ENCODE measurements around the gene JAG1.

The JAG1 gene

DNA sequence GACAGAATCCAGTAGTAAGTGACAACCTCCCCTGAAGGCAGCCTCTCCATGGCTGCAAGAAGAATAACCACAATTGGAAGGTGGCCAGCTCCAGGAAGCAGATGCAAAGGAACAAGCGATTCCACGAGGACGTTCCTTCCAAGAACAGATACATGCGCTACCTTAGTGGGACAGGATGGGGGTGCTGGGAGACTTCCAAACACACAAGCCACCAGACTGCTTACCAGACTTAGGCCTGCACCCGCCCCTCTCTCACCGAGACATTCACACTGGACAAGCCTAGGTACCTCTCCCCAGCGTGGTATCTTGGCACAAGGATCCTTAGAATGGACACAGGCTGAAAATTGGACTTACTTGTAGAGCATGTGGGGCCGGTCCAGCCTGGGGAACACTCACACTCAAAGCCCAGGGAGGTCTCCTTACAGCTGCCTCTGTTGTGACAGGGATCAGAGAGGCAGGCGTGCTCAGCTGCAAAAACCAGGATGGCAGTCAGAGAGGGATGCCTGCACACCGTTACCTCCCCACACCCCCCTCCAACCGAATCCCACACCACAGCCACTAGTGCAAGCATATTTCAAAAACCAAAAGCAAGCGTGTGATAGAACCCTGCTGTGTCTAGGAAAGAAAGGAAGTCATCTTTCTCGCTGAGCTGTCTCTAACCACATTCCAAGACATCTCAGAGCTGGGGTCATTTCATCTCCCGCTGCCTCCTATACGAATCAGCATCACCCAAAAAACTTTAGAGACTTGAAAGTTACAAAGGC lies 22.4 kb downstream of the JAG1 start:
- DNase-seq = no peak

GRCh38 chr20:10649797-10650160 lies 24.0 kb downstream of the JAG1 start:
- DNase-seq = no peak

GRCh38 chr20:10649080-10649796 lies 24.6 kb downstream of the JAG1 start:
- DNase-seq = no peak

DNA sequence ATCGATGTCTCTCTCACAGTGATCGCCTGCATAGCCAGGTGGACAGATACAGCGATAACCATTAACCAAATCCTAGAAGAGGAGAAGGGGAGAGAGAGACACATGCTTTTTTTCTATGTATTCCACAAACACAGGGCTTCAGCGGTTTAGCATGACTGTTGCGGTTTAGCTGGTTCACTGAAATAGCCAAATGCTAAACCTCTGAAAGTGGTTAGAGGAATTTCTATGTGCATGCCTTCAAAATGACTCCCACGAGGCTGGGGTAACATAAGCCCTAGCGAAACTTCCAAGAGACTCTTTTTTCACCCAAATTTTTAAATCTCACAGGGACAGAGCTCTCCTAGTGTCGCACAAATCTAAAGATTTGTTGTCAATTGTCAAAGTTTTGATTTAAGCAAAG lies 25.1 kb downstream of the JAG1 start:
- no peak for DNase-seq

DNA sequence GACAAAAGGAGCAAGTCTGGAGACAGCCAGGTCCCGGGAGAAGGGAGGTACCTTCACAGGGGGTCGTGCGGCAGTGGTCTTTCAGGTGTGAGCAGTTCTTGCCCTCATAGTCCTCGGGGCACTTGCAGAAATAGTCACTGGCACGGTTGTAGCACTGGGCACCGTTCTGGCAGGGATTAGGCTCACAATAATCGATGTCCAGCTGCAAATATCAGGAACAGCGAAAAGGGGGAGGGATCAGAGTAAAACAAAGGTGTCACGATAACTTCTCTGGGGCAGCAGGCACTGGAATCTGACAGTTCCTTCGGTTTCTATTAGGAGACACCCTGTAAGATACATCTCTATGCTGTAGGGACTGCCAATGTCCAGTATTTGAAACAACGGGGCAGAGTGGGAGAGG lies 25.9 kb downstream of the JAG1 start:
- no peak for DNase-seq

GRCh38 chr20:10647471-10647870 lies 26.3 kb downstream of the JAG1 start:
- no peak for DNase-seq

DNA sequence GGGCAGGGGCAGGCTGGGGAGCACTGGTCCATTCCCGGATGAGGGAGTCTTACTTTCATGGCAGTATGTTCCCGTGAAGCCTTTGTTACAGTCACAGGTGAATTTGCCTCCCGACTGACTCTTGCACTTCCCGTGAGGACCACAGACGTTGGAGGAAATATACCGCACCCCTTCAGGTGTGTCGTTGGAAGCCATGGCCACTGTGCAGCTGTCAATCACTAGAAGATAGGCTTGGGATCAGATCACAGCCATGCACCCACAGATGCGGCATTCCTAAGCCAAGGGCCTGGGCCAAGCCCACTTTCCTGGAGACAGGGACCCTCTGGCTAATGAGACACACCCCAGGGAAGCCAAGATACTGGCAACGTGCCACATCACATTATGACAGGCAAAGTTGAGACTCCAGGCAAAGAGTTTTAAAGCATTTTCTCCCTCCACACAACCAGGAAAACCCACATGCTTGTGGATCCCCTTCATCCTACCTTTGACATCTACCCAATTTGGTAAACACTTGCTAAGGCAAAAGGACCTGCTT lies 26.8 kb downstream of the JAG1 start:
- DNase-seq = no peak

DNA sequence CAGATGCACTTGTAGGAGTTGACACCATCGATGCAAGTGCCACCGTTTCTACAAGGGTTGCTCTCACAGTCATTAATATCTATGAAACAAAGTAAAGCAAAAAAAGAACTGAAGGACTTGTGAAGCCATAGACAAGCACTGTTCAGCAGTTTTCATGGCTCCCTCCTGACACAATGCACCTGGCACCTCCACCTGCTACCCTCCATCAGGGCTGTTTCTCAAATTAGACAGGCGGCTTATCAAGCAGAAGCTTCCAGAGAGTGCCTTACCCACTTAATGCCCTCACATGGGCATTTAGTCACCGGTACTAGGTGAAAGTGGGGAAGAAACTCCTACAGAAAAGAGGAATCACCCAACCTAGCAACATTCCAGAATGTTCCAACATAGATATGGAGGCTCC lies 27.8 kb downstream of the JAG1 start:
- no peak for DNase-seq

GRCh38 chr20:10645205-10645570 lies 28.6 kb downstream of the JAG1 start:
- no peak for DNase-seq

DNA sequence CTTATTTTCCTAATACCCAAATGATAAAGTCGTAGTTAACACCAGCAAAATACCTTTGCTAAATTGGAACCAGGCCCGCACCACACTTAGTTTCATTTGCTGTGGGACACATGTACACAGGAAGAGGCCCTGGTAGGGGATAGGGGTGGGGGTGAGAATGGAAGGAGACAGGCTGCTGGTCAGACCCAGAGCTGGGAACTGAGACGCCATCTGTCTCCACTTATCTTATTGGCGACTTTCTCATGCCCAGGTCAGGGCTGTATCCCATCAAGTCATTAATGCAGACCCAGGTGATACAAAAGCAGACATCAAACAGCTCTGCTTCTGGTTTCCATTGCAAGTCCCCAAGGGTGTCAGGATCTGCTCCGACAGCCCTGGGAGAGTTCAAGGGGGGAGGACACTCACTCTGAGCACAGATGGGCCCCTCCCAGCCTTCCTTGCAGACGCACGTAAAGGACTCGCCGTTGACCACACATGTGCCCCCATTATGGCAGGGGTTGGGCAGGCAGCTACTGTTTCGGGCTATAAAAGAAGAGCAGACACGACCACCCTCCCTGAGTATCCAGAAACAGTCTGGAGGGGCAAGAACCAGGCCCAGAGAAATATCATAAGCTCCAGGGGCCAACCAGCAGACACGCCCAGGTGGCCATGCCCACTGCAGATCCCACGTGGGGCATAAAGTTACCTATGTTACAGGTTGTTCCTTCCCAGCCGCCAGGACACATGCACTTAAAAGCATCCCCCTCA lies 29.2 kb downstream of the JAG1 start:
- DNase-seq = no peak

GRCh38 chr20:10643560-10643873 lies 30.3 kb downstream of the JAG1 start:
- no peak for DNase-seq

DNA sequence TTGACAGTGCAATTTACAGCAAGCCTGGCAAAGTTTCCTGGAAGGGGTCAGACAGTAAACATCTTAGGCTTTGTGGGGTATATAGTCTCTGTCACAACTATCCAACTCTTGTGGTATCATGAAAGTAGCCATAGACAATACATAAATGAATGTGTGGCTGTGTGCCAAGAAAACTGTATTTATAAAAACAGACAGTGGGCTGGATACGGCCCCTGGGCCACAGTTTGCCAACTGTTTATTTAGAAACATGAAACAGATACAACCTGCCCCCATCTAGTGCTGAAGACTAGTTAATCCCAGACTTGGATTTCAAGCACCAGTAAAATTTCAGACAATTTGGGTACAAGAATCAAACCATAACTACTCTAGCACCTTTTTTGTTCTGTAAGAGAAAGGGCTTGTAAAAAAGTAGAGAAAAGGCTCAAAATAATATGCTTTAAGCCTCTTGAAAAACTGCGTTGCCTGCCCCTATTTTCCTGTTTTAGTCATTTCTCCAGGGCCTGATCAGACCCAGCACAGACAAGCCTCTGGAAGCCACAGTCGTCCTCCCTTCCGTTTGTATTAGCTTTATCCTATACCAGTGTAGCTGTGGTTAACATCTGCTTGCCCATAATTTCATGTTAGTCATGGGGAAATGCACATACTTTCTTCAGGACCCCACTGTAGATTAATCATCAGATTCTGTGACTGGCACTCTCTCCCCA lies 30.8 kb downstream of the JAG1 start:
- DNase-seq = no peak

DNA sequence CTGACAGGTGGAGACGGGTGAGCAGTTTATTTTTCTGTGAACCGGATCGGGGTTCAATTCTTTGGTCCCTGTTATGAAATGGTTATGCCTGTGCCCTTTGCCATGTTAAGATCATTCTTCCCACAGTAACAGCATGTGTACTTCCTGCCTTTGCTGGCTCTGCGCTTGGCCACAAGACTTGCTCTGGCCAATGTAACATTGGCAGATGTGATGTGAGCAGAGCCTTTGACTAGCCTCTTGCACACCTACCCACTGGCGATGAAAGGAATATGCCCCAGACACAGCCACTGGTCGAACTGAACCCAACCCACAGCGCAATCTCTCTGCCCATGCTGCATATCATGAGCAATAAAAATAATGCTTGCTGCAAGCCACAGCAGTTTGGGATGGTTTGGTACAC lies 31.9 kb downstream of the JAG1 start:
- DNase-seq = no peak

DNA sequence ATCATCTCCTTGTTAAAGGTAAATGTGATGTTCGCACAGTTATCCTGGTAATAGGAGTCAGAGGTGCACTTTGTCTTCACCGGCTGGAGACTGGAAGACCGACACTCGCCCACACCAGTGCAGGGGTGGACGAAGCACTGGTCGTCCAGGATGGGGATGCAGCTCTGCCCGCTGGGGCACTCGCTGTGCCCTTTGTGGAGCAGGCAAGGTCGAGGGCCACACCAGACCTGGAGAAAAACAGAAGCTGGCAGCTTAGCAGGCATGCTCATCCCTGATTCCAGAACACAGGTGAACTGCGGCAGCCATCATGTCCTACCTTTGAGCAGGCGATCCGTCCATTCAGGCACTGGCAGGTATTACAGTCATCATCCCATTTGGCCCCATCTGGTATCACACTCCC lies 32.3 kb downstream of the JAG1 start:
- no peak for DNase-seq

DNA sequence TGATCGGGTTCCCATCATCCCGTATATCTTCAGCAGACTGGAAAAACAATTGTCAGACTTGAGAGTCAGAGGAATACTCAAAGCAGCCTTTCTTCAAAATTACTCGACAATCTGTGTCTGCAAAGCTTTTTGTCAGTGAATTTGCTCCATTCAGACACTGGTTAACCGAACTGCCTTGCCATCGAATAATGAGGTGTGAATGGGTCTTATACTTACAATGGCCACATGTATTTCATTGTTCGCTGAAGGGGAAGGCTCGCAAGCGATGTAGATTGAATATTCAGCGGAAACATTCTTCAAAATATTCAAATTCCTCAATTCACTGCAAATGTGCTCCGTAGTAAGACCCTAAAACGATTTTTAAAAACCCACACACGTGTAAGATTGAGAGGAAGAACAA lies 32.9 kb downstream of the JAG1 start:
- DNase-seq = no peak

DNA sequence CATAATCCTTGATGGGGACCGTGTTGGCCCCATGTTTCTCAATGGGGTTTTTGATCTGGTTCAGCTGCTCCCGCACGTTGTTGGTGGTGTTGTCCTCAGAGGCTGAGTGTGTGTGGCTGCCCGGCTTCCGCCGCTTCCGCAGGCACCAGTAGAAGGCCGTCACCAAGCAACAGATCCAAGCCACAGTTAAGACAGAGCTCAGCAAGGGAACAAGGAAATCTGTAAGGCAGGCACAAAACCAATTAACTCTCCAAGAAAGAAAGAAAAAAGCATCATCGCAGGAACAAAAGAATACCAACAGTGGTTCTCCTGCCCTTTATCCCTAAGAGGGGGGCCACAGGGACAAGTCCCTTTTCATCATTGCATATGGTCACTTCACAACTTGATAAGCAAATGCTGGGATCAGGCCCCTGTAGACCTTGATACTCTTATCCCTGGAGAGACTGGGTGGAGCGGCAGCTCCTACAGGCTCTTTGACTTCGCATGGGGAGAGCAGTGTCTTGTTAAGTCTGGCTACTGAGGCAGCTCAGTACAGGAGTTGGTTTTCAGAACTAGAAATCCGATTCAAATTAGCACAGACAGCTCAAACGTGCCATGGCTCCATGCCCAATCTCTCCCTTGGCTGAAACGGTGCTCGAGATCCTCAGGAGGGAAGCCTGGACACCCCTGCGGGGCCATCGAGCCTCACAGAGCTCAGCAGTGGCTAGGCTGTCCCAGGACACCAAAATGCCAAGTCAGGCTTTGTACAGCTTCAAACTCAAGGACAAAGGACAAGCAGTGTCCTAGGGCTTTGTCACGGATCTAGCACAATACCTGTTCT lies 33.9 kb downstream of the JAG1 start:
- DNase-seq = no peak

DNA sequence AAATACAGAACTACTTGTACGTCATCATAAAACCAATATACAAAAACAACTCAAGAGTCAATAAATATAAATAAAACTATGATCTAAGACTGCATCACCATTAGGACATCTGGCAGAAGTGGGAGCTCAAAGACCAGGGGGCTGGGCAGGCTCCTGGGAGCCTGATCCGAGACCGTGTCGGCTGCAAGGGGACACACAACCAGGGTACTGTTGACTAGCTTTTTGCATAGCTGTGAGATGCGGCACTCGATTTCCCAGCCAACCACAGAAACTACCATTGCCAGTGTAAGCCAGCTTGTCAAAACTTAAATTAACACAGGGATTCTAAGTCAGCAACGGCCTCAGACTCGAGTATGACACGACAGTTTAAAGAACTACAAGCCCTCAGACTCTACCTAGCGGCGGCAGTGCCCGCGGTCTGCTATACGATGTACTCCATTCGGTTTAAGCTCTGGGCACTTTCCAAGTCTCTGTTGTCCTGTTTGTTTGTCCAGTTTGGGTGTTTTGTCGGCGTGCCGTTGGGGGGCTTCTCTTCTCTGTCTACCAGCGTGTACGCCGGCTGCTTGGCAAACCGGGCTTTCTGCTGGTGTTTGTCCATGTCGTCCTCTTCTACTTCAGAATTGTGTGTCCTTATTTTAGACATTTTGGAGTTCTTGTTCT lies 34.6 kb downstream of the JAG1 start:
- no peak for DNase-seq

DNA sequence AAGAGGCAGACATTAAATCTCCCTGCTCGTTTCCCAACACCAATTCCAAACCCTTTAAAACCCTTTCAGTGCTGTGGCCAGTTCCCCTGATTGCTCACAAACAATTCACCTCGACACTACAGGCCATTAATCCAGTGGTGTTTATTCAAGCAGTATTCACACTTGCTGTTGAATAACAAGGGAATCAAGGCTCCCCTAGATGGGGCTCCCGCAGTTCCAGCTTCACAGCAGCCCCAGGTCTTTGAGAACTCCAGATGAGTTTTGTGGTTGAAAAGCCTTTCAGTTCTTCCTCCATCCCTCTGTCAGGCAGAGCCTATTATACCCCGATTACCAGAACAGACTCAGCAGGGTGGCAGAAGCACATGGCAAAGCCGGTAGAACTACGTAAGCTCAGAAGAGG lies 36.2 kb downstream of the JAG1 start:
- no peak for DNase-seq

GRCh38 chr20:10637031-10637559 lies 36.7 kb downstream of the JAG1 start:
- DNase-seq = no peak

GRCh38 chr20:10636326-10636818 lies 37.4 kb downstream of the JAG1 start:
- no peak for DNase-seq

DNA sequence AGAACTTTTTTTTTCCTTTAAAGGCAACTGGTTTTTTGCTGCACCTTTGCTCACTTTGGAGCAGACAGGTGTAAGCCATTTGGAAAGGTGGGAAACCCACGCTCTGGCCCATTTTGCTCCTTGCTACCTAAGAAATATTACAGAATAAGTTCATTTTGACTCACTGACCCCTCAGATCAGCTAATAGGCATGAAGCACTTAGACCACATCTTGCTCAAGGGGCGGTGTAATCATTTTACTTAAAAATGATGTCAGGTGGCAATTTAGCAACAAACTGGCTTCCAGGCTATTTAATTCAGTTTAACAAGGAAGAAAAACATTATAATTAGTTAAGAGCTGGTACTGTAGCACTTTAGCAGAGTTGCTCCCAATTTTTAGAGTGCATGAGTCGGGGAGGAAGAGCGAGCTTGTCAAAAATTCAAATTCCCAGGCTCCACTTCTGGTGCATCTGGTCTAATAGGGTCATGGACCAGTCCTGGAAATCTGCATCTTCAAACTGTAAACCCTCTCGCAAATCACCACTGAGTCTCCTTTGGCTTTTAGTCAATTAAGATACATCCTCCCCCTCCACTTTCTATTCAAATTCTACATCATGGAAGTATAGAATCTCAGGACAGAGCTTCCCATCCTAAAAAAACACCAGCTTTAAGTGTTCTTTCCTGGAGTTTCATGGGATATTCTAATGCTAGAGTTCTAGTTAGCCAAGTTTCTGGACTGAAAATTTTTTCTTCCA lies 38.2 kb downstream of the JAG1 start:
- DNase-seq = no peak

Measured in AML-193 (cell line).